Retina (tissue), 1 donor: Measurements from ENCODE around the gene LRRC8D.

Experiments
- DNase-seq: peaks from one replicate; pipeline ENCODE4 v3.0.0-alpha.2; 2016

The LRRC8D gene

DNA sequence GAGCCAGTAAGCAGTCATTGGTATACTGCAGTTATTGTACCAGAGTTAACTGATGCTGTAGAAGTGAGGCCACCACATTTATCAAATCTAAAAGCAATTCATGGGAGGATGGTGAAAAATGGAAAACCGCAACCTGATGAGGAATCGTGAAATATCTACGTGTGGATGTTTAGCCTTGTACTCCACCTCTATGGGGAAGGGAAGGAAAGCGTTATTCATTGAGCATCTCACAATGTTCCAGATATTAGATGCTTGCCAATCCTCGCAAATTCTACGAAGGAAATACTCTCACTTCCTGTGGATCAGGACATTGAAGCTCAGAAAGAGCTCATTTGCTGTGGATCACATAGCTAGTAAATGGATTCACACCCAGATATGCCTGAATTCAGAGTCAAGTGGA, 77.3 kb downstream of the LRRC8D start:
- DNase-seq, result no peak

DNA sequence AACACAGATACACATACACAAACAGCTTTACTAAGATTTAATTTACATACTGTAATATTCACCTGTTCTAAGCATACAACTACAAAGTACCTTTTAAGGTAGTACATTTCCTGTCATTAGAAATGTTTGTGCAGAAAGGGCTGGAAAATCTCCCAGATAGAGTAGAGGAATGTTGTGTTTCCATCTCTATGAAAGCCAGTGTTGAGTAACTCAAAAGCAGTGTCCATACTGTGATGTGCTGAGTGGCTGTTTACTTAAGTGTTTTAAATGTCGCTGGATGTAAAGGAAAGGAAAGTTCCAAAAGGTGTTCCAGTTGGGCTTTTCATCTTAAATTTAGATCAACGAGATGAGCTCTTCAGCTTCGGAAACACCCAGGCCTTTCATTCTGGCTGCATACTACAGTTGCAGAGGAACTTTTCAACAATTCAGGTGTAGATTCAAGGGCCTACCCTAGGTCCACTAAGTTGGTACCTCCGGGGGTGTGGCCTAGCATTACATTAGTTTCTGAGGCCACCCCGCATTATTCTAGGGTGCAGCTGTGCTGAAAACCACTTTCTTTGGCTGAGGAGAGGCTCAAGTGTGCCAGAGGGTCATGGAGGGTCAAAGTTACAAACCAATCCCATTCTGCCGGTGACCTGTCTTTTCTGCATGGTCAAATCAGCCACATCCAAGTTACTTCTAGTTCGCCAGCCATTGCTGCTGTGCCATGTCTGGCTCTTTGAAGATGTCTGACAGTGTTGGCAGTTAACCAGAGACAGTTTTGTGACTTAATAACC, 78.1 kb downstream of the LRRC8D start:
- DNase-seq, result no peak

DNA sequence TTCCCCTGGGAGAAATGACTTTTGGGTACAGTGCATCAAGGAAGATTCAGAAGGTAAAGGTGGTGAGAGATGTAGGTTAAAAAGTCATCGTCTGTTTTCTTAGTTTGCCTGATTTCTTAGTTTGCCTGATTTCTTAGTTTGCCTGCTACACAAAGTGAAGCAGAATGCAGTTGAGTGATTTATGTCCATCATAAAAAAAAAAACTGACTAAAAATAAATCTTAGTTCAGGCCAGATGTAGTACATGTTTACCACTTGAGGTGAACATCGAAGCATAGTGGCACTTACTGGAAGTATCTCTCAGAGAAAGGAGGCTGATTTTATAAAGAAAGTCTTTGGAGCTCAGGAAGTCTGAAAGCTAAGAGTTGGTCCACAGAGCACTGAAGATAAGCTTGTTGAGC, 79.5 kb downstream of the LRRC8D start:
- DNase-seq, result no peak

GRCh38 chr1:89900791-89901708, 80.2 kb downstream of the LRRC8D start:
- no peak for DNase-seq

- DNase-seq, result no peak
Observed at GRCh38 chr1:89901957-89902669, 81.3 kb downstream of the LRRC8D start.

- DNase-seq, result no peak
Observed at GRCh38 chr1:89903550-89903949, 82.7 kb downstream of the LRRC8D start.

DNA sequence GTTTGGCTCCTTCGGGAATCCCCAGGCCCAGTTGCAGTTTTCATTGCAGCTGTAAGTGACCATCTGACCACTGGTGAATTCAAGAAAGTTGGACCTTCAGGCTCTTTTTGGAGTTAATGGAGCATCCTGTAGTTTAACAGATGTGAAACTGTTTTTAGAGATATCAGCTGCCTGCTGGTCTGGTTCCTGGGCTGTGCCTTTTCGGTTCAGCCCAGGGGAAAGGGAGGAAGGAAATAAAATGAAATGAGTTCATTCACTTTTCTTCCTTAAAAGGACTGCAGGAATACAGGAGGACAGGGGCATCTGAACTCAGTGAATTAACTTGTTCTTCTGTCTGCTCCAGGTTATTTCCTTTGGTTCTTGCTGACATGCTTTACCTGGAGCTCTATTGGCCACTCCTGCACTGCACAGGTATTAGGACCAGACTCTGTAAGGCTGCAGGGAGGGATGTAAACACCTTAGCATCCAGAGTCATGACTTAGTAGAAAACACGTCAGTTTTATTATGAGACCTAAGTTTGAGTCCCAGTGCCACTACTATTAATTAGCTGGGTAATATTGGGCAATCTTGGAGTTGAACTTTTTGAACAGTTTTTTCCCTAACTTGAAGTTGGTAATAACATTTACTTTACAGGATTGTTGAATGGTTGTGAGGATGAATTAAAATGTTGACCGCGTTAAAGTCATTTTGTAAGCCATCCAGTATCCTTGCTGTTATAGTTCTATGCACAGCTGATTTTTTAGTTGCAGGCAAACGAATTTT, 83.6 kb downstream of the LRRC8D start:
- no peak for DNase-seq

DNA sequence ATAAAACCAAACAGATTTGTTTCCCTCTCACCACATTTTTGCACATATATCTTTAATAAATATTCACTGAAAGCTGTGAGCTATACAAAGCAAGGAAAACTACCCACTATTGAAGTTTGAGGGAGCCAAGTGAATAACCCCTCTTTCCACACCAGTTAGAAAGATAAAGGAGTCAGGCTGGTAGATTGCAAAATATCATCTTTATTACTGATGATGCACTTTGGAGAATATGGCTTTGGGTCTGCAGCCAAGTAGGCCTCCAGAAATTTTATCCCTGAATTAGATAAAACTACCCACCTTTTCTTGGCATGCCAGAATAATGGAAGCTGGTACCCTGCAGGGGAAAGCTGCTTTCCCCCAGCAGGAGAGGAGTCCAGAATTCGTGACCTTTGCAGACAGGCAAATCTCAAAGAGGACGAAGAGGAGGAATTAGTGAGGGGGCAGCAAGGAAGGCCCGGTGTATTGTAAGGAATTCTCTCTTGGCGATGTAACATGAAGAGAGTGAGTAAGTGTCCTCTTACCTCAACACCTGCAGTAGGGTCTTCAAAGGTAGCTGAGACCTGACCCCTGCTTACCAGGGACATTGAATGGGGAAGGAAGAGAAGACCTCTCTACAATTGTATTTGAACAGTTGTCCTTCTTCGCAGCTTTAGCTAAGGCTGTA, 84.7 kb downstream of the LRRC8D start:
- DNase-seq, result no peak

- DNase-seq, result no peak
Observed at GRCh38 chr1:89906088-89906487, 85.3 kb downstream of the LRRC8D start.

DNA sequence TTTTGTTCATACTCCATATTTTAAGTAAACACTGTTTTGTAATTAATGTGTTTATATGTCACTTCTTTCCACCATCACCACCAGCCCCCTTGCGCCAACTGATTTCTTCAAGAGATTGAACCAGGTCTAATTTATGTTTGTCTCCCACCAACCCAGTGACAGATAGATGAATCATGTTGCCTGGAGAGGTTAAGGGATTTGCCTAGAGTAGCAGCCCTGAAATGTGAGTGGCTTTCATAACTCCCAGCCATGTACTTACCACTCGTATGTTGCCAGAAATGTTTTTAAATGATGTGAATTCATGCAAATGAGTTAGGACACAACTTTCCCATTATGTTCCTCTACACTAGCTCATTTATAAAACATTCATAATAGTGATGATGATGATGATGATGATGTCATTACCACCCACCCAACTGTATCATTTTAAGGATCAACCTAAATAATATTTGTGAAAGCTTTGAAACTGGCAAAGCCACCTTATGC, 86.9 kb downstream of the LRRC8D start:
- no peak for DNase-seq

DNA sequence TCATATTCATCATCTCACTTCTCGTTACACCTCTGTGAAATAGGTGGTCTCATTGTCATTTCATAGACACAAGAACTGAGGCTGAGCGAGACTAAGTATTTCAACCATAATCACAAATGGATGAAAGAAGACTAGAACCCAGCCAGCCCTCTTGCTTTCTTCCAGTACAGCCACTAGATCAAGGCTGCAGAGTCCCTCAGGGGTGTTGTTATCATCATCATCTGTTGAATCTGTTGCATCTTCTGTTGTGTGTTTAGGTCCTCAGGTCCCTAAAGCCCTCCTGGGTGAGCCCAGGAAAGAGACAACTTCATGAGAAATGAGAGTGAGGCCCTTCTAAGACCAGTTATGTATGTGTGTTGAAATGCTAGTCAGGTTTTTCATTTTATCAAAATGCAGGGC, 87.4 kb downstream of the LRRC8D start:
- no peak for DNase-seq

DNA sequence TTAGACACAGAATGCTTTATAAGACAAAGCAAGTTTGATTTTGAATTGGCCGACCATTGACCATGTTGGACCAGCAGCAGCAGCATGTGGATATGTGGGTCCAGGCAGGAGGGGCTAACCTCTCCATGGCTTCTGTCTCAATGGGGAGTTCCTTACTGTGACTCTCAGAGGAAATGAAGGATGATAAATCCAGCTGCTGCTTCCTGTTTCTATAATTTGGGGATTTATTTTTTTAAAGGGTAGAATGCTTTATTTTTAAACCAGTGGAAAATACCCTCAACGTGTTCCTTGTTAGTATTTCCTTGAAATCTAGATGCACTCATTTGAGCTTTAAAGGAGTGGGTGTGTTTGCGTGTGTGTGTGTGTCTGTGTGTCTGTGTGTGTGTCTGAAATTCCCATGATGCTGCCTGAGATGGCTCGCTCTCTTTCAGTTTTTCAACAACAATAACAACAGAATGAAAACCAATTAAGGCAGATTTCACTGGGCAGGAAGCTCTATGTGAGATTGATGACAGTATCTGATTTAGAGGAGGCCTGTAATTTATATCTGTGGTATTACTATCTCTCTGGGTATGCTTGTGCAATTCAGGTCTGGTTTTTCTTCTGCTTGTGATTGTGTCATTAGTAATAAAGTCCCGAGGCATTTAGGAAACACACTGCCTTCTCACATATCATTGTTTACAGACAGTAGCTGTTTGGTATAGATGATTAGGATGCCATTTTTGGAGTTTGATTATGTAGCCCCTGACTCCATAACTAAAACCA, 88.0 kb downstream of the LRRC8D start:
- DNase-seq, result no peak

GRCh38 chr1:89910268-89910667, 89.4 kb downstream of the LRRC8D start:
- no peak for DNase-seq

GRCh38 chr1:89910780-89911179, 89.9 kb downstream of the LRRC8D start:
- DNase-seq, result no peak

- DNase-seq, result no peak
Observed at GRCh38 chr1:89911191-89911991, 90.6 kb downstream of the LRRC8D start.

GRCh38 chr1:89912073-89912472, 91.2 kb downstream of the LRRC8D start:
- DNase-seq, result no peak

GRCh38 chr1:89913353-89914095, 92.7 kb downstream of the LRRC8D start:
- no peak for DNase-seq

DNA sequence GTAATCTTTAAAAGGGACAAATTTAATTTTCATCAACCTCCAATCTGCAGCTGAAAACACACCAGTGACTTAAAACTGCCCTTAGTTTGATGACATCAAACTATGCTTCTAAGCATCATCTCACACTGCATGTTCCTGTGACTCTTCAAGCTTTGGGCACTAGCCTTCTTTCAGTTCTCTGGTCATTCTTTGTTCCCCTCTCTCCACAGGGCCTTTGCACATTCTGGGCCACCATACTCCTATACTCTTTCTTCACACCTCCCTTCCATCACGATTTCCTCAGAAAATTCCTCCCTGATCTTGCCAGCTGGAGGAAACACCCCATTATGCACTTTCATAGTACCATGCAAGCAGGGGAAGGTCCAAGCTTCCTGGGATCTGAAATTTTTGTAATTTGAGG, 96.5 kb downstream of the LRRC8D start:
- DNase-seq, result no peak

DNA sequence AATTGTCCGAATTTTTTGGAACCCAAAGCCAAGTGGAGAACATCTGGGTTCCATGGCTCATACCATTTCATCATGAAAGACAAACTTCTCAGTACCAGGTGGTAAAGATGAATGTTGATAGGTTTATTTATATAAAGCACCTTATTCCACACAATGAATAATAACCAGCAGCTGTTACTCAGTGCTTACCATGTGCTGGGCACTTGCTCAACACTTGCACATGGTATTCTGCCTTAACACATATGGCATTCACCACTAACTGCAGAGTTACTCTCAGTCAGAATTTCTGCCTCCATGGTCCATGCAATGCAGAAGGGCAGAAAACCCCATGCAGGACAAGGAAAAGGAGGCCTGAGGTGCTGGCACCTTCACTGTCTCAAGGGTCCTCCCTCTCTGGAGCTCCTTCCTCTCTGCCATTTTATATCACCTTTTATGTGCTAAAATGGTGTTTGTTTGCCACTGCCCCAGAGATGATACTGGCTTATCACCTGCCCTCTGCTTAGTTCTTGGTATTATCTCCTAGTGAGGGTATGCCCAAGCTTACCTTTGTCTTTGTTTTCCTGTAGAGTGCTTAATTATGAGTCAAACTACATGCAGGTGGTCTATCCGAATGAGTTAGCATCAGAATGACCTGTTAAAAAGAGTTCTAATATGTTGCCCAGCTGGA, 97.4 kb downstream of the LRRC8D start:
- no peak for DNase-seq
